Vagina (tissue), 2 donors: ENCODE measurements around the gene TMEM178B. TPM values are rescaled to one million over a fixed set of nuclear protein-coding genes. Genes with fewer than 3 reads are reported as not detected.

Experiments used
- DNase-seq, 2 donors: peaks; one replicate each; pipeline ENCODE4 v3.0.0-alpha.2; 2017; ENCODE audit errors: extremely low spot score in 2 of 2
- H3K27ac ChIP-seq: fragments of 200-600 bp; sonication (generic); one replicate; pipeline ENCODE4 v1.5.1; 2019
- H3K27me3 ChIP-seq: fragments of 200-600 bp; sonication (generic); one replicate; pipeline ENCODE4 v1.5.1; 2019
- H3K36me3 ChIP-seq, 2 donors: fragments of 200-600 bp; sonication (generic); one replicate each; pipeline ENCODE4 v1.5.1; 2017 to 2019
- H3K4me1 ChIP-seq: fragments of 200-600 bp; sonication (generic); one replicate; pipeline ENCODE4 v1.5.1; 2019
- H3K4me3 ChIP-seq, 2 donors: fragments of 200-600 bp; sonication (generic); 1 replicate in 1 of 2; 2 replicates in 1 of 2; pipeline ENCODE4 v1.5.1; 2016 to 2019
- H3K9me3 ChIP-seq: fragments of 200-600 bp; sonication (generic); one replicate; pipeline ENCODE4 v1.5.1; 2019
- CTCF ChIP-seq, 3 experiments: fragments of 450-650 bp in 2 of 3; fragments of 200-600 bp in 1 of 3; sonication (generic) in 1 of 3; IDR thresholded peaks; one replicate each; pipeline ENCODE4 v1.5.1; 2017 to 2019; ENCODE audit warnings: antibody characterized with exemption in 3 of 3, mild to moderate bottlenecking in 2 of 3, moderate library complexity in 2 of 3
- POLR2A ChIP-seq, 2 donors: fragments of 450-650 bp; IDR thresholded peaks; one replicate each; pipeline ENCODE4 v1.6.1; 2017; ENCODE audit warnings: antibody characterized with exemption in 2 of 2, mild to moderate bottlenecking in 2 of 2, moderate library complexity in 2 of 2
- POLR2AphosphoS5 ChIP-seq, 2 donors: sonication (generic); formaldehyde crosslinking; IDR thresholded peaks; one replicate each; pipeline ENCODE4 v1.9.0; 2017; ENCODE audit warnings: antibody characterized with exemption in 2 of 2, mild to moderate bottlenecking in 2 of 2, low read depth in 1 of 2; ENCODE audit not compliant: insufficient read depth in 1 of 2
- intact Hi-C: fragments of 100-400 bp; cut with DNase I; formaldehyde crosslinking; loops from one replicate; pipeline ENCODE4 v1.15.1; 2023
- total RNA-seq: library from RNA; depleted of rRNA; stranded (reverse); fragments of >200 nt; gene quantifications from one replicate; pipeline ENCODE4 v1.2.3, GENCODE V29; 2016

Gene TMEM178B
- total RNA-seq, 1 donor from 2014 or later: 1.2 TPM

- H3K9me3 ChIP-seq: no peaks in the 10 kb centered on the region
- no peak overlapping the region for H3K27ac ChIP-seq
- no peaks in the 10 kb centered on the region for H3K27me3 ChIP-seq
- H3K36me3 ChIP-seq: no peaks in the 10 kb centered on the region
- no peaks in the 10 kb centered on the region for H3K4me1 ChIP-seq
- intact Hi-C loops: no loop called here
- H3K4me3 ChIP-seq: no peak overlapping the region
- no peak for DNase-seq
- TF ChIP-seq CTCF (IDR thresholded peaks at IDR 0.05): no peak
Measured at GRCh38 chr7:141258559-141258958, 184.7 kb downstream of the TMEM178B start.

DNA sequence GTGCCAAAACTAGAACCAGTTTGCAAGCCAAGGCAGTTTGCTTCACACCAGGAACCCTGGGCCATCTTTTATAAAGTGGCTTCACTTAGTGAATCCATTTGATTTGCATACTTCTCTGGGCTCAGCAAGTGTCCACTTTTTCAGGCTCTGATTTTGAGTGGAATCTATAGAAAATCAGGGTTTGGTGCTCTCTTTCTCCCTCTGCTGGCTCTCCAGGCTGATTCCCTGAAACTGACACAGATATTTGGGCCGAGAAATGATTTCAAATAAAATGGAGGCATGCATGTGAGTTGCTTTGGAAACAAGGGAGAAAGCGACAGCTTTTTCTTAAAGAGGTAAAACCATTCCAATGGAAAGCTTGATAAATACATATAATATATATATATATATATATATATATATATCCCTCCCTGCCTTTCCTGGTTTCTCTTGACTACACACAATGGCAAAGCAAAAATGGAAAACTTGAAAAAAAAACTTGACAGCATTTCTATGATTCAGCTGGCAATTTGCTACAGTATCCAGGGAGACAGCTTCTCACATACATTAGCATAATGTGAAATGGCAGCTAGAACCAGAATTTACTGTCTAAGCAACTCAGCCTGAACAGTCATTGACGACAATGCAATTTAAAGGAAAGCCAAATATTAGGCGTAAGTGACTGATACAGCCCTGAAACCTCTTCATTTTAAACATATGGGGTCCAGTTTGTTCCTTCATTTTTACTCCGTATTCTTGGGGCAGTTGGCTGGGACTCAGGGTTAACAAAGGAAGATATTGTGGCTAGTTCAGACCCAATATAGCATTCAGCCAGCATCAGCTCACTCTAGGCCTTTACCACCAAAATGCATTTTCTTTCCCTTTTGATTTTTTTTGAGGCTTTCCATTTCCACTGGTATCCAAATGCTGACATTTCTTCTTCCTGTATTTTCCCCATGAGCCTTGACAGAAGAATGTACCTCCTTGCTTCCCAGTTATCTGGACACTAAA lies 188.5 kb downstream of the TMEM178B start:
- H3K4me1 ChIP-seq: no peaks in the 10 kb centered on the region
- no peak for DNase-seq
- no peaks in the 10 kb centered on the region for H3K9me3 ChIP-seq
- no peak overlapping the region for H3K27ac ChIP-seq
- intact Hi-C loops: no loop called here
- no peaks in the 10 kb centered on the region for H3K36me3 ChIP-seq
- no peak overlapping the region for H3K4me3 ChIP-seq
- TF ChIP-seq POLR2A (IDR thresholded peaks at IDR 0.05) (no peak), CTCF (IDR thresholded peaks at IDR 0.05) (no peak), POLR2AphosphoS5 (IDR thresholded peaks at IDR 0.05; ENCODE audit: insufficient read depth in 1 of 2, low read depth in 1 of 2) (no peak)
- H3K27me3 ChIP-seq: no peaks in the 10 kb centered on the region

DNA sequence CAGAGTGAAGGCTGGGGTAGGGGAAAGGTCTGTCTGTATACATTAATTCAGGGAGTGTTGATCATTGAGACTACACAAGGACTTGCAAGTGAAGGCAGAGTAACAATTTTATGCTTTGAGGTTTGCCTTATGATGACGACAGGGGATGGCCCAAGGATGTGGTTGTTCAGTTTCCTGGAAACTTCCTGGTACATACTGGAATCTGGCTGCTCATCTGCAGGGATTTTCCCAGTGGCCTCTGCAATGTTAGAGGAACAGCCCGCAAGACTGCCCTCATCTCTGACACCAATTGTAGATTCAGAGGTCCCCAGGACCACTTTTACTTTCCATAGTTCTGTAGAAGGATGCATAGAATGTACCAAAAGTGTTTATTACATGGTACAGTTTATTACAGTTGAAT lies 189.6 kb downstream of the TMEM178B start:
- H3K27ac ChIP-seq: no peak overlapping the region
- TF ChIP-seq POLR2A (IDR thresholded peaks at IDR 0.05) (no peak), POLR2AphosphoS5 (IDR thresholded peaks at IDR 0.05; ENCODE audit: insufficient read depth in 1 of 2, low read depth in 1 of 2) (no peak), CTCF (IDR thresholded peaks at IDR 0.05) (no peak)
- DNase-seq: no peak
- H3K27me3 ChIP-seq: no peaks in the 10 kb centered on the region
- H3K36me3 ChIP-seq: no peaks in the 10 kb centered on the region
- H3K4me1 ChIP-seq: no peaks in the 10 kb centered on the region
- H3K4me3 ChIP-seq: no peak overlapping the region
- no peaks in the 10 kb centered on the region for H3K9me3 ChIP-seq
- intact Hi-C loops: no loop called here

DNA sequence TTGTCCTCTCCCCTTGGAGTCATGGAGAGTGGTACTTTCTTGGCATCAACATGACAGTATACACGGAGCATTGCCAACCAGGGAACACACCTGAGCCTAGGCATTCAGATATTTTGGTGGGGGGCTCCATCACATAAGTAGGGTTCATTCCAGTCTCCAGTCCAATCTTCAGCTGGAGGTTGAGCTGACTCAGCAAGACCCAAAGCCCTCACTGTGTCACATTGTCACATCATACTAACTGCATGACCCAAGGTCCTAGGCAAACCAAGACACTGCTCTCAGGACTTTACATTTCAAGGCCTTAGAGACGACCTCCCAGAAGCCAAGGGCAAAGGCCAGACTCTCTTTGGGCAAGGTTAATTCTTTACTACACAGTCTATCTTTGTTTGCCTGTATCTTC lies 190.1 kb downstream of the TMEM178B start:
- intact Hi-C loops: no loop called here
- no peak overlapping the region for H3K4me3 ChIP-seq
- TF ChIP-seq CTCF (IDR thresholded peaks at IDR 0.05) (no peak), POLR2A (IDR thresholded peaks at IDR 0.05) (no peak), POLR2AphosphoS5 (IDR thresholded peaks at IDR 0.05; ENCODE audit: insufficient read depth in 1 of 2, low read depth in 1 of 2) (no peak)

GRCh38 chr7:141264511-141264910 lies 190.6 kb downstream of the TMEM178B start:
- H3K36me3 ChIP-seq: no peaks in the 10 kb centered on the region
- no peaks in the 10 kb centered on the region for H3K4me1 ChIP-seq
- TF ChIP-seq CTCF (IDR thresholded peaks at IDR 0.05) (no peak), POLR2AphosphoS5 (IDR thresholded peaks at IDR 0.05; ENCODE audit: insufficient read depth in 1 of 2, low read depth in 1 of 2) (no peak), POLR2A (IDR thresholded peaks at IDR 0.05) (no peak)
- no peak overlapping the region for H3K27ac ChIP-seq
- DNase-seq: no peak
- no peaks in the 10 kb centered on the region for H3K9me3 ChIP-seq
- H3K27me3 ChIP-seq: no peaks in the 10 kb centered on the region
- no peak overlapping the region for H3K4me3 ChIP-seq
- intact Hi-C loops: no loop called here

More for the DNA sequence above, 190.1 kb downstream of the TMEM178B start:
- Histone ChIP-seq H3K27me3 (no peaks in the 10 kb centered on the region), H3K9me3 (no peaks in the 10 kb centered on the region), H3K4me1 (no peaks in the 10 kb centered on the region), H3K36me3 (no peaks in the 10 kb centered on the region), H3K27ac (no peak overlapping the region)
- DNase-seq: no peak
